HG03060 (cell line): Measurements from ENCODE around the gene TBCB.
"Not testable (repeated sequence)": the region's sequence is repeated elsewhere in the genome, so short reads cannot be mapped to it uniquely, and the experiment has no call there.

Experiments used
- ATAC-seq: cut with Tn5 transposase; IDR thresholded peaks from one replicate; pipeline ENCODE4 v1.9.1; 2021; ENCODE audit warnings: low read depth, moderate number of reproducible peaks; ENCODE audit not compliant: unreplicated experiment

The TBCB gene, protein sequence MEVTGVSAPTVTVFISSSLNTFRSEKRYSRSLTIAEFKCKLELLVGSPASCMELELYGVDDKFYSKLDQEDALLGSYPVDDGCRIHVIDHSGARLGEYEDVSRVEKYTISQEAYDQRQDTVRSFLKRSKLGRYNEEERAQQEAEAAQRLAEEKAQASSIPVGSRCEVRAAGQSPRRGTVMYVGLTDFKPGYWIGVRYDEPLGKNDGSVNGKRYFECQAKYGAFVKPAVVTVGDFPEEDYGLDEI

DNA sequence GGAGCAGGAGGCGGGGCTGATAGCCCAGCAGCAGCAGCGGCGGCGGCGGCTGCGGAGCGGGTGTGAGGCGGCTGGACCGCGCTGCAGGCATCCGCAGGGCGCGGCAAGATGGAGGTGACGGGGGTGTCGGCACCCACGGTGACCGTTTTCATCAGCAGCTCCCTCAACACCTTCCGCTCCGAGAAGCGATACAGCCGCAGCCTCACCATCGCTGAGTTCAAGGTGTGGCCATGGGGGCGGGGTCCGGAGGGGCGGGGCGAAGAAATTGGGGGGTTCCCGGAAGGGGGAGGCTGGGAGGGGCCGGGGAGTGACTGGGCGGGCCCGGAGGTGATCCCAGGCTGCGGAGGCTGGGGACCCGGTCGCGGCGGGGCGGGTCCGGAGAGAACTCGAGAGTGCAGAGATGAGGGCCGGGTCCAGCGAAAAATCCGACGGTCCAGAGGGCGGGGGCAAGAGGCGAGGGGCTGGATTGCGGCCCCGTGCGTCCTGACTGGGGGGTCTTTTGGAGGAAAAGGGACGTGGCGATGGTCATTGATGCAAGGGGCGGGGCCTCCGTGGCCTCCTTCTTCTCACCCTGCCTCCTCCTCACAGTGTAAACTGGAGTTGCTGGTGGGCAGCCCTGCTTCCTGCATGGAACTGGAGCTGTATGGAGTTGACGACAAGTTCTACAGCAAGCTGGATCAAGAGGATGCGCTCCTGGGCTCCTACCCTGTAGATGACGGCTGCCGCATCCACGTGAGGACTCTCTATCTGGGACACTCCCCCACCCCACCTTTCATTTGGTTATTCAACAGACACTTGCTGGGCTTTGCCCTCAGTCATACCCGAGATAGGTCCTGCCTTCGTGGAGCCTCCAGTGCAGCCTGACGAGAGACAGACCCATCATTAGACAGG is at the start of gene TBCB:
Gene TBCB (plus strand): TSS at position 16 of the 891 bp plus-strand sequence. CDS start 93 bp downstream, at position 109.
- peak; percentile 3 for ATAC-seq

DNA sequence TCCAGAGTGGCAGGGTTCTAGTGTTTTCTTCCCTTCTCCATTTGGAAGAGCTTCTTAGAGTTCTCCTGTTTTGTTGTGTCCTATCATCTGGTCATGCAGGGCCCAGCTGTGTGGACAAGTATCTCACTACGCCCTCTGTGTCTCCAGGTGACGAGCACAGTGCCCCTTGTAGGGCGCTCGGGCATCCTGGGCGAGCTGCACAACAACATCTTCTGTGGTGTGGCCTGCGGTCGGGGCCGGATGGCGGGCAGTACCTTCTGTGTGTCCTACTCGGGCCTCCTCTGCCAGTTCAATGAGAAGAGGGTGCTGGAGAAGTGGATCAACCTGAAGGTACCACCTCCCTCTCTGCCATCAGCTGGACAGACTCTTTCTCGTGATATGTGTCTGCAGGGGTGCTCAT is 47.6 kb upstream of the TBCB start:
- no peak for ATAC-seq

DNA sequence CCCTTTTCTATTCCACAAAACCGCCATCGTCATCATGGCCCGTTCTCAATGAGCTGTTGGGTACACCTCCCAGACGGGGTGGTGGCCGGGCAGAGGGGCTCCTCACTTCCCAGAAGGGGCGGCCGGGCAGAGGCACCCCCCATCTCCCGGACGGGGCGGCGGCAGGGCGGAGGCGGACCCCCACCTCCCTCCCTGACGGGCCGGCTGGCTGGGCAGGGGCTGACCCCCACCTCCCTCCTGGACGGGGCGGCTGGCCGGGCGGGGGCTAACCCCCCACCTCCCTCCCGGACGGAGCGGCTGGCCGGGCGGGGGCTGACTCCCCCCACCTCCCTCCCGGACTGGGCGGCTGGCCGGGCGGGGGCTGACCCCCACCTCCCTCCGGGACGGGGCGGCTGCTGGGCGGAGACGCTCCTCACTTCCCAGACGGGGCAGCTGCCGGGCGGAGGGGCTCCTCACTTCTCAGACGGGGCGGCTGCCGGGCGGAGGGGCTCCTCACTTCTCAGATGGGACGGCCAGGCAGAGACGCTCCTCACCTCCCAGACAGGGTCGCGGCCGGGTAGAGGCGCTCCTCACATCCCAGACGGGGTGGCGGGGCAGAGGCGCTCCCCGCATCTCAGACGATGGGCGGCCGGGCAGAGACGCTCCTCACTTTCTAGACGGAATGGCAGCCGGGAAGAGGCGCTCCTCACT is 46.3 kb upstream of the TBCB start:
- not testable (repeated sequence) for ATAC-seq

DNA sequence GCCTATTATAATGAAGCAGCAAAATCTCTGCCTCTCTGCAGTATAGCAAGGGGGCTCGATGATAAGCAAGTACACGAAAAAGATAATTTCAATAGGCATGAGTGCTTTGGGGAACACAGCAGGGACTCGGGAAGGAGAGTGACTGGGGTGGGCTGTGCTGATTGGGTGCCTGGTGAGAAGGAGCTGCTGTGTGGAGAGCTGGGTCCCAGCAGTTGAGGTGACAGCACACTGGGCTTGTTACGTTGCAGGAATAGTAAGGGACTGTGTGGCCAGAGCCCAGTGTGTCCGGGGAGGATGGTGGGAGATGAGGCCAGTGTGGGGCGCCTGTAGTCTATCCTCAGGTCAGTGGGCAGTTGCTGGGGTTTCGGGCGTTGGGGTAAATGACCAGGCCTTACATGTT is 43.2 kb upstream of the TBCB start:
- no peak for ATAC-seq

DNA sequence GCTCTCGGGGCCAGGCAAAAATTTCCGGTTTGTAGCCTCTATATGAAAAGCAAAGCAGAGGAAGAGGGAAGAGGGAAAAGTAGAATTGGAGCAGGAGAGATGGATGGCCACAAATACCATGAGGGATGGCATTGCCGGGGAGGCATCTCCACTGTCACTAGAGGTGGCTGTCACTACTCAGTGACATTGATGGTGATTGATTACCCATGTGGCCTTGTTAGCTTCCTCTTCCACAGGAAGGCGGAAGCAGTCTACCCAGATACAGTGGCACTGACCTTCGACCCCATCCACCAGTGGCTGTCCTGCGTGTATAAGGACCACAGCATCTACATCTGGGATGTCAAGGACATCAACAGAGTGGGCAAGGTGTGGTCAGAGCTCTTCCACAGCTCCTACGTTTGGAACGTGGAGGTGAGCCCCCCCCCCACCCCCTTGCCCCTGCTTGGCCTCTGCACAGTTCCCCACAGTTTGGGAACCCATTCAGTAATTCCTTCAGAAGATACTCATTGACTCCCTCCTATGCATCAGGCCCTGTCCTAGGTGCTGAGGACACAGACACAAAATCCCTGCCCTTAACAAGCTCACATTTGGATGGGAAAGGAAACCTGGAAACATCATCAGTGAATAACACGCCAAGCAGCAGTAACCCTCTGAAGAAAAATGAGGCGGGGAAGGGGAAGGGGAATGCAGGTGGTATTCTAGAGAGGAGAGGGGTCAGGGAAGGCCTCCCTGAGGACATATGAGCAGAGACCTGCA is 42.0 kb upstream of the TBCB start:
- no peak for ATAC-seq

DNA sequence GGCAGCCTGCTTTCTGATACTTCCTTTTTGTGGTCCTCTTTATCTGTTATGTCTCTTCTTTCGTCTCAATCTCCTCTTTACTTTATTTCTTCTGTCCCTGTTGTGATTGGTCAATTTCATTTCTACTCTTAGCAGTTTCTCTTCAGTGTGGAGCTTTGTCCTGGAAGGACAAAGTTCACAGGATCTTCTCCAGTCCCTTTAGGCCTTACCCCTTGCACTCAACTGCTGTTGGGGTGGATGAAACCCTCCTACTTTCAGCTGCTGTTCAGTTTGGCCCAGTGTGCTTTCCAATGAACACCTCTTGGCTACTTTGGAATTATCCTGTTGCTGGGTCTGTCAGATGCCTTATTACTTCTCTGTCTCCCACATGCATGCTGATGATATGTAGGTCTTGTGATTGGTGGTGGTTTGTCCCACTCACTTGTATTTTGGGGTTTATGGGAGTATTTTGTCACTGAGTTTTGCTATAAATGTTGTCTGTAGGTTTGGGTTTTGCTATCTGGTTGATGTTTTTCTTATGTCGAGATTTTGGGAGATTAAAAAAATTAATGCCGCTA is 35.8 kb upstream of the TBCB start:
- no peak for ATAC-seq

DNA sequence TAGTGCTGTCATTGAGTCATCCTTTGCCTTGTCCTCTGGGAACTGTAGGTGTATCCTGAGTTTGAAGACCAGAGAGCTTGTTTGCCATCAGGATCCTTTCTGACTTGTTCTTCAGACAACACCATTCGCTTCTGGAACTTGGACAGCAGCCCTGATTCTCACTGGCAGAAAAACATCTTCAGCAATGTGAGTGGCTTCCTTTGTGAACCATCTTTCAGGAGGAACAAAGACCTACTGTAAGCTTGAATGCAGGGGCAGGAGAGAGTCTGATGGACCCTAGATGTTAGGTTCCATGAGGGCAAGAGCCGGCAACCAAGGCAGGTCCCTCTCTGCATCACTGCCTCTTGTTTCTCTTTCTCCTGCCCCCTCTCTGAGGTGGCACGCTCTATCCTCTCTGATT is 33.9 kb upstream of the TBCB start:
- no peak for ATAC-seq

DNA sequence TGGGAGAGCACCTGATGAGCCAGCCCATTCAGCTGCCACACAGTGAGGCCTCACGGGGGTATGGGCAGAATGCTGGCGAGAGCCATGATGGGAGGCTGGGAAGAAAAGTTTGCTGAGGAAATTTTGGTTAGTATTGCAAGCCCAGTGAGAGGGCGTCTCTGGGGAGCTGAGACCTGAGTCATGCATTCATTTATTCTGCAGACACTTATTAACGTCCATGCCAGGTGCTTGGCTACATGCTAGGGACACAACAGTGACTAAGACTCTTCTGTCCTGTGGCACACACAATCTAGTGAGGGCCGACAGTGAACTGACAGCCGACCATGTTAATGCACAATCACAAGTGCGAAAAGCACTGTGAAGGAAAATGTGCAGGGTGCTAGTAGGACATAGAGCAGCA is 33.4 kb upstream of the TBCB start:
- ATAC-seq = no peak

DNA sequence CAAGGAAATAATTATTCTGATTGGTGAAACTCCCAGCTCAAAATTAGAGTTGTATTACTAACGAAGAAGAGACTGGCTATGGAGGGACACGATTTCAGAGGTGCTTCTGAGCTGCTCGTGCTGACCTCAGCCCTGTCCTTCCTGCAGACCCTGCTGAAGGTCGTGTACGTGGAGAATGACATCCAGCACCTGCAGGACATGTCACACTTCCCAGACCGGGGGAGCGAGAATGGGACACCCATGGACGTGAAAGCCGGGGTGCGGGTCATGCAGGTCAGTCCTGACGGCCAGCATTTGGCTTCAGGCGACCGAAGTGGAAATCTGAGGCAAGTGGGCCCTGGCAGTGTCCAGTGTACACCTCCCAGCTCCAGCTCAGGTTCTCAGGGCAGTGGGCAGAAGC is 32.4 kb upstream of the TBCB start:
- ATAC-seq = no peak

DNA sequence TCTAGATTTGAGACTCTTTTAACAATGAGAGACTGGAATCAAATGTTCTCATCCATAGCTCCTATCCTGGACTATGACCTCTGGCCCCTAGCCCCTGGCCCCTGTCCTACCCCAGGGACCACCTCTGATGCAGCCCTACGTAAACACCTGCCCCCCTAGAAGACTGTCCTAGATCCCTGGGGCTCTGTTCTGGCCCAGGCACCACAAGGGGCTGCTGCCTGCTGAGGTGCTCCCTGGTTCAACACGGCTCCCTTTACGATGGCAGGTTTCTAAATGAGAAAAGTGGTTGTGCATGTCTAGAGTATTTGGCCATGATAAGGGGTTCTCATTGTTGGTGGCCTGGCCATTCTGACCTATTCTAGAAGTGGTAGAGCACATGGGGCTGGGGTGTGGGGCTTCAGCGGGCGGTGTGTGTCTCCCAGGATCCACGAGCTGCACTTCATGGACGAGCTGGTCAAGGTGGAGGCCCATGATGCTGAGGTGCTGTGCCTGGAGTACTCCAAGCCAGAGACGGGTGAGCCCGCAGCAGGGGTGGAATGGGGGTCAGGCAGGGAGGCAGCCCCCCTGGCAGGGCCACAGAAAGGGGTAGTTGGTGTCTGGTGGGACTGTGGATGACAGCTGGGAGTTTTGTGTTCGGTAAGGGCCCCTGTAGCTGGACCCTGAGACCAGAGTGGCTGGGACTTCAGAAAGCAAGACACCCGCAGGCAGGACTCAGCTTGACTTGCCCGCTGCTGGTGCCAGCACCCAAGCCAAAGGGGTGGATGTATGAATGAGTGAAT is 30.8 kb upstream of the TBCB start:
- no peak for ATAC-seq

DNA sequence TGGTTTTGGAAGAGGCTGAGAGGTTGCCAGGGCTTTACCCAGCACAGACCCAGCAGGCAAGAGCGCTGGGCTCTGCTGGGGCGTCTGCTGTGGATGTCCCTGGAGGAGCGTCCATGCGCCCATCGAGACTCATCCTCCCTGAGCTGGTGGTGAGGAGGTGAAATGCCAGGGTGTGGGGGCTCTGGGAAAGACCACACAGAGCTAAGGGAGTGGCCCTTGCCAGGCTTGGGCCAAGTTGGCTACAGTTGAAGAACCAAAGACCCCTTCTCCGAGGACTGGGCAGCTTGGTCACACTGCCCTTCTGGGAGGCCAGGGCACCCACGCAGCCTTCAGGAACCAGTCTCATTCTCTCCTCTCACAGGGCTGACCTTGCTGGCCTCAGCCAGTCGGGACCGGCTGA is 28.9 kb upstream of the TBCB start:
- no peak for ATAC-seq

DNA sequence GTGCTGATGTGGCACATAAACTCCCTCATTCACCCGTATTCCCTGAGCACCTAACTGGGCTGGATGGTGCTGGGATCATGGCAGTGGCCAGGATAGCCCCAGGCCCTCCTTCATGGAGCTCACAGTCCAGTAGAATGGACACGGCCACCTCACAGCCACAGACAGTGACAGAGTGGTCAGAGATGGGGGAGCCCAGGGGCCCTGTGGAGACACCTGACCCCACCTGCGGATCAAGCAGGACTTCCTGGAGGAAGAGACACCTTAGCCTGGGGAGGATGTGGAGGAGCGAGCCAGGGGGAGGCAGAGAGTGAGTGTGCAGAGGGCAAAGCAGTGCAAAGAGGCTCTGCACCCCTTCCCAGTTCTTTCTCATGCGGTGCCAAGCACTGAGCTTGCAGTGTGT is 25.4 kb upstream of the TBCB start:
- no peak for ATAC-seq

DNA sequence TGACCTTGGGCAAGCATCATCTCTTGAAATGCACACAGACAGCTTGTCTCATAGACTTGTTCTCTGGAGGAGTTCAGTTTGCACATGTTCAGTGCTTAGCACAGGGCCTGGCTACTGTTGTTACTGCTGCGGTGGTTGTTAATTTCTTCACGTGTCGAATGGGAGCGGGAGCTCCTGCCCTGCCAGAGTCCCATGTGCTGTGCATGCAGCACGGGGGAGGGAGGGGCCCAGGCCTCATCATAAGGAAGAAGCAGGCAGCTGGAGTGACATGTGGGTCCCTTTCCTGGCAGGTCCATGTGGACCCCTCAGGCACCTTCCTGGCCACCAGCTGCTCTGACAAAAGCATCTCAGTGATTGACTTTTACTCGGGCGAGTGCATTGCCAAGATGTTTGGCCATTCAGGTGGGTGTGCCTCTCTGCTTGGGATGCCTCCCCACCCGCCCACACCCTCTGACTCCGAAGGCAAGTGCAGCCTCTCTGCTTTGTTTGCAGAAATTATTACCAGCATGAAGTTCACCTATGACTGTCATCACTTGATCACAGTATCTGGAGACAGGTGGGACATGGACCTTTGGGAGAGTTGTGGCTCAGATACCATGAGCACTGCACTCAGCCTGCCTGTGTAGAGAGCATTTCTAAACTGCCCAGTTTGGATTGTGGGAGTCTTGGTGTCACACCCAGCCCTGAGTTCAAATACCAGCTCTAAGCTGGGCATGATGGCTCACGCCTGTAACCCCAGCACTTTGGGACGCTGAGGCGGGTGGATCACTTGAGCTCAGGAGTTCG is 24.2 kb upstream of the TBCB start:
- no peak for ATAC-seq

DNA sequence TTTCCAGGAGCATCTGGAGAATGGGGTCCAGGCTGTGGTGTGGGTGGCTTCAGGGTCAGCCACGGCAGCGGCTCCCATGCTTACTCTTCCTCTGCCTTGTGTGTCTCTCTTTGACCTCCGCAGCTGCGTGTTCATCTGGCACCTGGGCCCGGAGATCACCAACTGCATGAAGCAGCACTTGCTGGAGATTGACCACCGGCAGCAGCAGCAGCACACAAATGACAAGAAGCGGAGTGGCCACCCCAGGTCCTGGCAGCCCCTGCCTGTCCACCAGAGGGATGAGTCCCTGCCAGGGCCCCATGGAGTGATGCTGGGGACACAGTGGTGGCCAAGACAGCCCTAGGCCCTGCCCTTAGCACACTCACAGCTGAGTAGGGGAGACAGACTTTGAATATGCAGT is 22.7 kb upstream of the TBCB start:
- no peak for ATAC-seq

DNA sequence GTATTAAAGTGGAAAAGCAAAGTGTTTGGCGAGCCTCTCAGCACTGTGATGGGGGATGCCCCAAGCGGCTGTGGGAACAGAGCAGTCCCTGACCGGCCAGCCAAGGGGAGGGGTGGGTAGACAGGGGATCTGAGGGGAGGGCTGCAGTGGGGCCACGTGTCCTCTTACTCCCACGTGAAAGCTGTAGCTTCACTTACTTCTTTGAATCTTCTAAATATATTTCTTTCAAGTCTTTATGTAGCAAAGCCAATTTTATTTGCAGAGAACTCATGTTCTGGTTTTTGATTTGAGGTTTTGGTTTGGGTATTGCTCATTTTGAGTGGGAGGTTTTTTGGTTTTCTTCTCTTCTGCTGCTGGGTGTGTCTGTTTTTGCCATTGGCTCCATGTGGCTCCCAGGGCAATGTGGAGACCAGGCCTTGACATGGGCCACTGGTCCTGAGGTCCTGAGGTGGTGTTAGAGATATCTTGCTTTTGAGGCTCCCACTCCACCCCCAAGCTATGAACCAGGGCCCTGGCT is 22.1 kb upstream of the TBCB start:
- no peak for ATAC-seq

DNA sequence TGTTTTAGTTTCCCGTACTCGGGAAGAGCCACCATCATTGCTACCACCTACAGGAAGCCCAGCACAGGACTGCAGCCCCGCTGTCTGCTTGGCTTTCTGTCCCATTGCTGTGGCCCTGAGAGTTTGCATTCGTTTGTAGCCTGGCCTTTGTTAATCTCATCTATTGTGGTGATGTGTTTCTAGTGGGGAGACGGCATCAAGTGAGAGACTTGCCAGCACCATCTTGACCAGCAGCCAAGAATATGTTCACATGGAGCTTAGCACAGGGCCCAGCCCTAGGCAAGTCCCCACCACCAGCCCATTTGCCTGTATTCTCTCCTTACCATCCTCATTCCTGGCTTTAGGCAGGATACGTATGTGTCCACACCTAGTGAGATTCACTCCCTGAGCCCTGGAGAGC is 21.6 kb upstream of the TBCB start:
- ATAC-seq = no peak

DNA sequence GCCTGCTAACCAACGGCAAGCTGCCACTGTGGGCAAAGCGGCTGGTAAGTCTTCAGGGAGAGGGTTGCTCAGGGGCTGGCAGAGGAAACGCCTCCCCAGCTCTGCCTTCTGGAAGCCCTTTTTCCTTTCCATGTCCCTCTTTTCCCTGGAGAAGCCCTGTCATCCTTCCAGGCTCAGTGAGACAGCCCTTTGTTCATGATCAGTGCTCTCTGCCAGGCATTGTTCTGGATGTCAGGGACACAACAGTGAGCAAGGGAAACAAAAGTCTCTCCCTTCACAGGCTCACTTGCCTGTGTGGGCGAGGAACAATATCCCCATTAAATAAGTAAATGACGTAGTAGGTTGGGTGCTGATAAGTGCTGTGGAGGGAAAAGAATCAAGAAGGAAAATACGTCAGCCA is 18.2 kb upstream of the TBCB start:
- ATAC-seq = no peak

DNA sequence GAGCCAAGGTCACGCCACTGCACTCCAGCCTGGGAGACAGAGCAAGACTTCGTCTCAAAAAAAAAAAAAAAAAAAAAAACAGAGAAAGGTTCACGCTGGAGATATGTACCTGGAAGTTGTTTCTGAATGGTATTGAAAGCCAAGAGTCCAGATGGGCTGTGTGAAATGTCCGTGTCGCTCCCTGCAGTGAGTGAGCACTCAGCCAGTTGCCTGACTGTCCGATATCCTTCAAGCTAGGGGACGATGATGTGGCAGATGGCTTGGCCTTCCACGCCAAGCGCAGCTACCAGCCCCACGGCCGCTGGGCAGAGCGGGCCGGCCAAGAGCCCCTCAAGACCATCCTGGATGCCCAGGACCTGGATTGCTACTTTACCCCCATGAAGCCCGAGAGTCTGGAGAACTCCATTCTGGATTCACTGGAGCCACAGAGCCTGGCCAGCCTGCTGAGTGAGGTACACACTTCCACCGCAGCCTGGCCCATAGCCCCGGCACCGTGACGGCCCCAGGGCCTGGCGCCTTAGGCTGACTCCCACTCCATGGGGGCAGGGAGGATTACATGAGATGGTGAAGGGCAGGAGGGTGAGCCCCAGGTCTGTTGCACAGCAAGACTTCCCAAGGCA is 16.0 kb upstream of the TBCB start:
- ATAC-seq = no peak
